ENCODE measurements around the gene GPHN. TPM values are rescaled to one million over a fixed set of nuclear protein-coding genes. Genes with fewer than 3 reads are reported as not detected.
A peak's percentile ranks its signal among the peaks of the same experiment; 100 is the strongest.

Gene GPHN
- total RNA-seq, 1 experiment from 2014 or later, result 23.4 TPM

- H3K9me2 ChIP-seq (replicated peaks; ENCODE audit: low read length), result no peaks in the 10 kb centered on the region
- no peaks in the 10 kb centered on the region for H3F3A ChIP-seq (ENCODE audit: low read length, unreplicated experiment)
- H3K27me3 ChIP-seq (ENCODE audit: low read length), result no peaks in the 10 kb centered on the region
- H4K20me1 ChIP-seq (ENCODE audit: low read length), result no peaks in the 10 kb centered on the region
- POLR2A ChIA-PET (ENCODE audit: unreplicated experiment), result no interaction called here
- no peak overlapping the region for H2AFZ ChIP-seq (ENCODE audit: low read length)
- H3K36me3 ChIP-seq (ENCODE audit: low read depth, low read length), result no peaks in the 10 kb centered on the region
- no peaks in the 10 kb centered on the region for H3K79me2 ChIP-seq (ENCODE audit: low read length)
- intact Hi-C loops (cut with micrococcal nuclease), result no loop called here
- no peak overlapping the region for H3K4me2 ChIP-seq (ENCODE audit: low read length)
- no TSS peak for BruUV-seq (replicated peaks)
- TF ChIP-seq EZH2 (IDR thresholded peaks at IDR 0.05; ENCODE audit: low read length, unreplicated experiment), result no peak
- no peak for TF ChIP-seq CTCF (conservative IDR thresholded peaks at IDR 0.05; ENCODE audit: low read depth, low read length)
- TF ChIP-seq EZH2phosphoT487 (IDR thresholded peaks at IDR 0.05; ENCODE audit: borderline replicate concordance, low read length), result no peak
- ATAC-seq (peak; percentile 37; the same call in 1 of the 2 replicates), DNase-seq (no peak)
- H3K9ac ChIP-seq (ENCODE audit: low read length), result no peak overlapping the region
- H3K4me1 ChIP-seq (ENCODE audit: insufficient read depth, low read length), result no peaks in the 10 kb centered on the region
- H3K27ac ChIP-seq (ENCODE audit: low read length), result no peak overlapping the region
- H3K4me3 ChIP-seq (ENCODE audit: low read length), result no peak overlapping the region
- H3K9me3 ChIP-seq (ENCODE audit: low read length), result no peaks in the 10 kb centered on the region
- CTCF ChIA-PET, result no interaction called here
Observed at GRCh38 chr14:66992776-66993175, 484.8 kb downstream of the GPHN start.

- Histone ChIP-seq H3K9ac (ENCODE audit: low read length) (no peak overlapping the region), H3K9me2 (replicated peaks; ENCODE audit: low read length) (no peaks in the 10 kb centered on the region), H3K27ac (ENCODE audit: low read length) (no peak overlapping the region), H3K36me3 (ENCODE audit: low read depth, low read length) (no peaks in the 10 kb centered on the region), H3K4me1 (ENCODE audit: insufficient read depth, low read length) (no peaks in the 10 kb centered on the region), H3K9me3 (ENCODE audit: low read length) (no peaks in the 10 kb centered on the region), H2AFZ (ENCODE audit: low read length) (no peak overlapping the region), H3F3A (ENCODE audit: low read length, unreplicated experiment) (no peaks in the 10 kb centered on the region), H3K79me2 (ENCODE audit: low read length) (no peaks in the 10 kb centered on the region), H4K20me1 (ENCODE audit: low read length) (no peaks in the 10 kb centered on the region), H3K27me3 (ENCODE audit: low read length) (no peaks in the 10 kb centered on the region), H3K4me2 (ENCODE audit: low read length) (no peak overlapping the region), H3K4me3 (ENCODE audit: low read length) (no peak overlapping the region)
- intact Hi-C loops (cut with micrococcal nuclease), result no loop called here
- no peak for ATAC-seq
- TF ChIP-seq EZH2phosphoT487 (IDR thresholded peaks at IDR 0.05; ENCODE audit: borderline replicate concordance, low read length), result no peak
- DNase-seq, result no peak
- ChIA-PET CTCF (no interaction called here), POLR2A (ENCODE audit: unreplicated experiment) (no interaction called here)
- no TSS peak for BruUV-seq (replicated peaks)
Observed at GRCh38 chr14:66993512-66993911, 485.6 kb downstream of the GPHN start.

- peaks cover 4% of the 10 kb centered on the region for H3K4me1 ChIP-seq (ENCODE audit: insufficient read depth, low read length)
- H4K20me1 ChIP-seq (ENCODE audit: low read length), result no peaks in the 10 kb centered on the region
- H3K9ac ChIP-seq (ENCODE audit: low read length), result no peak overlapping the region
- ATAC-seq (no peak), DNase-seq (no peak)
- H3F3A ChIP-seq (ENCODE audit: low read length, unreplicated experiment), result no peaks in the 10 kb centered on the region
- H3K79me2 ChIP-seq (ENCODE audit: low read length), result no peaks in the 10 kb centered on the region
- CTCF ChIA-PET, result no interaction called here
- no peak overlapping the region for H3K4me3 ChIP-seq (ENCODE audit: low read length)
- no peak overlapping the region for H2AFZ ChIP-seq (ENCODE audit: low read length)
- POLR2A ChIA-PET (ENCODE audit: unreplicated experiment), result no interaction called here
- H3K4me2 ChIP-seq (ENCODE audit: low read length), result no peak overlapping the region
- H3K9me3 ChIP-seq (ENCODE audit: low read length), result no peaks in the 10 kb centered on the region
- intact Hi-C loops (cut with micrococcal nuclease), result no loop called here
- no peaks in the 10 kb centered on the region for H3K36me3 ChIP-seq (ENCODE audit: low read depth, low read length)
- TF ChIP-seq EZH2phosphoT487 (IDR thresholded peaks at IDR 0.05; ENCODE audit: borderline replicate concordance, low read length) (no peak), EZH2 (IDR thresholded peaks at IDR 0.05; ENCODE audit: low read length, unreplicated experiment) (no peak), CTCF (conservative IDR thresholded peaks at IDR 0.05; ENCODE audit: low read depth, low read length) (no peak)
- H3K27me3 ChIP-seq (ENCODE audit: low read length), result no peaks in the 10 kb centered on the region
- H3K9me2 ChIP-seq (replicated peaks; ENCODE audit: low read length), result no peaks in the 10 kb centered on the region
- no TSS peak for BruUV-seq (replicated peaks)
- no peak overlapping the region for H3K27ac ChIP-seq (ENCODE audit: low read length)
Observed at GRCh38 chr14:66998013-66998412, 490.1 kb downstream of the GPHN start.

Measured in PC-3 (cell line).